SK-N-SH (cell line): ENCODE measurements around the gene DCTN3. TPM values are rescaled to one million over a fixed set of nuclear protein-coding genes. Genes with fewer than 3 reads are reported as not detected.

Experiments
- CTCF ChIA-PET: fragments of 300-600, 350-600 bp; formaldehyde crosslinking; extraction: SDS; loops from one replicate; lab custom pipeline; 2021; lab: Yijun Ruan, JAX
- POLR2A ChIA-PET: fragments of 350-600 bp; sonication (Branson Sonifier 250); formaldehyde crosslinking; extraction: SDS; loops from one replicate; lab custom pipeline; 2020; ENCODE audit warnings: antibody characterized with exemption, inconsistent platforms; lab: Yijun Ruan, JAX
- DNase-seq: peaks from one replicate; pipeline ENCODE4 v3.0.0; 2012
- H2AFZ ChIP-seq: fragments of 200-600 bp; sonication (generic); 2 replicates; pipeline ENCODE4 v1.8.1; 2016; ENCODE audit warnings: antibody characterized with exemption, mild to moderate bottlenecking, low read depth
- H3F3A ChIP-seq: fragments of 200-600 bp; sonication (generic); replicated peaks from 2 replicates; pipeline ENCODE3; 2016; ENCODE audit warnings: antibody characterized with exemption, mild to moderate bottlenecking; ENCODE audit not compliant: insufficient read depth
- H3K27ac ChIP-seq, 2 experiments: fragments of 200-500 bp in 1 of 2; fragments of 200-600 bp in 1 of 2; sonication (Bioruptor generic) in 1 of 2; sonication (generic), shearing (Covaris generic) in 1 of 2; 2 replicates each; pipeline versions ENCODE4 v1.5.1 to v1.6.1; 2014 to 2016; ENCODE audit warnings: low read depth in 2 of 2, inconsistent platforms in 1 of 2, low read length in 1 of 2, mild to moderate bottlenecking in 1 of 2, mixed read lengths in 1 of 2
- H3K27me3 ChIP-seq: fragments of 200-600 bp; sonication (generic), shearing (Covaris generic); 2 replicates; pipeline ENCODE4 v1.6.1; 2016; ENCODE audit warnings: mixed run types; ENCODE audit not compliant: insufficient read depth
- H3K36me3 ChIP-seq, 2 experiments: fragments of 200-500 bp in 1 of 2; fragments of 200-600 bp in 1 of 2; sonication (Bioruptor generic) in 1 of 2; sonication (generic) in 1 of 2; replicated peaks in 1 of 2; 2 replicates each; pipeline versions ENCODE3 to v1.5.1; 2014 to 2016; ENCODE audit warnings: low read length in 1 of 2, mild to moderate bottlenecking in 1 of 2; ENCODE audit not compliant: insufficient read depth in 2 of 2, control insufficient read depth in 1 of 2
- H3K4me1 ChIP-seq, 2 experiments: fragments of 200-500 bp in 1 of 2; fragments of 200-600 bp in 1 of 2; sonication (Bioruptor generic) in 1 of 2; sonication (generic), shearing (Covaris generic) in 1 of 2; 2 replicates each; pipeline versions ENCODE4 v1.5.1 to v1.6.1; 2014 to 2016; ENCODE audit warnings: low read depth in 1 of 2, low read length in 1 of 2, mixed run types in 1 of 2; ENCODE audit not compliant: insufficient read depth in 2 of 2, control insufficient read depth in 1 of 2
- H3K4me2 ChIP-seq: fragments of 200-600 bp; sonication (generic), shearing (Covaris generic); 2 replicates; pipeline ENCODE4 v1.6.1; 2017; ENCODE audit warnings: mixed run types
- H3K4me3 ChIP-seq, 2 experiments: fragments of 200-500 bp in 1 of 2; fragments of 200-600 bp in 1 of 2; sonication (Bioruptor generic) in 1 of 2; sonication (generic), shearing (Covaris generic) in 1 of 2; 2 replicates each; pipeline versions ENCODE4 v1.5.1 to v1.8.1; 2014 to 2016; ENCODE audit warnings: low read depth in 2 of 2, inconsistent platforms in 1 of 2, low read length in 1 of 2, mild to moderate bottlenecking in 1 of 2, mixed read lengths in 1 of 2, moderate library complexity in 1 of 2
- H3K79me2 ChIP-seq: fragments of 200-600 bp; sonication (generic); 2 replicates; pipeline ENCODE4 v1.8.1; 2017; ENCODE audit warnings: mild to moderate bottlenecking; ENCODE audit not compliant: insufficient read depth
- H3K9ac ChIP-seq: fragments of 200-600 bp; sonication (generic); 2 replicates; pipeline ENCODE4 v1.6.1; 2017; ENCODE audit warnings: mixed run types
- H3K9me2 ChIP-seq: fragments of 200-600 bp; sonication (generic); 2 replicates; pipeline ENCODE4 v1.6.1; 2017; ENCODE audit warnings: mixed run types
- H3K9me3 ChIP-seq: fragments of 200-600 bp; sonication (generic); 2 replicates; pipeline ENCODE4 v1.6.1; 2017; ENCODE audit warnings: mixed run types, mild to moderate bottlenecking, moderate library complexity
- H4K20me1 ChIP-seq: fragments of 200-600 bp; sonication (generic); 2 replicates; pipeline ENCODE4 v1.6.1; 2017; ENCODE audit warnings: mild to moderate bottlenecking, mixed run types; ENCODE audit not compliant: insufficient read depth
- ELF1 ChIP-seq: IDR thresholded peaks from 2 replicates; pipeline ENCODE4 v1.4.0; 2012
- FOXJ3 ChIP-seq: sonication (generic); formaldehyde crosslinking; IDR thresholded peaks from 2 replicates; pipeline ENCODE4 v1.5.1; 2020; ENCODE audit warnings: mild to moderate bottlenecking, missing genetic modification reagents
- NFIC ChIP-seq: IDR thresholded peaks from 2 replicates; pipeline ENCODE4 v1.4.0; 2012; ENCODE audit warnings: borderline replicate concordance
- RXRA ChIP-seq: IDR thresholded peaks from 2 replicates; pipeline ENCODE4 v1.4.0; 2012; ENCODE audit warnings: low read depth, mild to moderate bottlenecking, borderline replicate concordance
- SIN3A ChIP-seq: IDR thresholded peaks from 2 replicates; pipeline ENCODE4 v1.6.1; 2012; ENCODE audit warnings: low read depth, mild to moderate bottlenecking, low read length, moderate library complexity, borderline replicate concordance
- TAF1 ChIP-seq: IDR thresholded peaks from 2 replicates; pipeline ENCODE4 v1.6.1; 2012; ENCODE audit warnings: low read depth, mild to moderate bottlenecking, low read length, moderate library complexity, borderline replicate concordance
- TCF12 ChIP-seq: IDR thresholded peaks from 2 replicates; pipeline ENCODE4 v1.4.0; 2012
- WGBS: methylation state at CpG from one replicate; pipeline ENCODE4 v1.1.6; 2017; ENCODE audit warnings: low lambda C conversion rate; 5-methylcytosine and 5-hydroxymethylcytosine counted together
- polyA plus RNA-seq, 3 experiments: library from polyadenylated mRNA; depleted of rRNA; stranded (reverse); fragments of >200 nt; gene quantifications; 2 replicates each; pipeline ENCODE4 v1.2.3, GENCODE V29; 2012
- TF ChIP-seq, protein P1 (sequence below): IDR thresholded peaks from 2 replicates; pipeline ENCODE4 v1.4.0; 2012; ENCODE audit warnings: low read depth, borderline replicate concordance
- TF ChIP-seq, protein P2 (sequence below): fragments of 200-600 bp; sonication (generic); IDR thresholded peaks from 2 replicates; pipeline ENCODE4 v1.6.1; 2017; ENCODE audit warnings: antibody characterized with exemption, mild to moderate bottlenecking, moderate library complexity
- TF ChIP-seq, protein P3 (sequence below): IDR thresholded peaks from 2 replicates; pipeline ENCODE4 v1.6.1; 2012; ENCODE audit warnings: mild to moderate bottlenecking, low read depth, low read length, moderate library complexity
- TF ChIP-seq, protein P4 (sequence below): fragments of 150-350 bp; IDR thresholded peaks from 2 replicates; pipeline ENCODE4 v1.6.1; 2016; ENCODE audit warnings: mild to moderate bottlenecking, low read depth, low read length

Gene DCTN3
- polyA plus RNA-seq, 1 of the 3 experiments (the other 2 are of a cell fraction), result 300 TPM

DNA sequence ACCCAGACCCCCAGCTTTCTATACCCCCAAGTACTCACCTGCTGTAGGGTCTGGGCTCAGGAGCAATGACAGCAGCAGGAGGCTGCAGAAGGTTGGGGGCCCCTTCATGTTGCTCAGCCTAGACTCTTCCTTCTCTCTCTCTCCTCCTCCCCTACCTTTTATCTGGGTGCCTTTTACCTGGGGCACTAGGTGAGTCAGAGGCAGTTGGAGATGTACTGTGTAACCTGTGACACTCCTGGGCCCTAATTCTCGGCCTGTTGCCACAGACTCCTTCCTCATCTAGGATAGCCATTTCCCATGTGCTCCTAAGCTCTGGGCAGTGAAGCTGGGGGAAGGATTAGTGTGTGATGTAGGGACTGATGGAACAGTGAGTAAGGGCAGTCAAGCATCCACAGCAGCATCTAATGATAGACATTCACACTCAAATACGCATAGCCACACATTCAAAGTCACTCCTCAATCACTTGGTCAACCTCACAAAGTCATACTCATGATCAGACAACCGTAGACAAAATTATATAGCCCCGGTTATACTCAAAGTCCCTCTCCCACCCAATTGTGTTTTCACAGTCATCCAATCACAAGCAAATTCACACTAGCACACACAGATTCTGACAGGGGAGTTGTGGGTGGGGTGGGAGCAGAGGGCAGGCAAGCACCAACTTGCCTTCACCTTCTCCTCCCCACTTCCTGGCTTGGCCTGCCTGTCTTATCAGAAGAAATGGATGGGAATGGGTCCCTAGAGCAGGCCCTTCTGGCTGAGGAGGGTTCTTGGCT, 42.4 kb upstream of the DCTN3 start, which contains the start of gene CCL27:
Gene CCL27, minus strand, starts transcription at position 132 of the 777 bp plus-strand sequence. Its CDS starts 24 bp downstream, at position 108.
- no peaks in the 10 kb centered on the region for H4K20me1 ChIP-seq
- POLR2A ChIA-PET, result no interaction called here
- no peak within 1 kb of the TSS for H2AFZ ChIP-seq
- no peak within 1 kb of the TSS for H3K9ac ChIP-seq
- H3K4me1 ChIP-seq, result peaks cover 8 to 12% of the 10 kb centered on the region in 2 experiments; a peak in 3 of 4 replicates
- DNase-seq, result no peak
- H3K9me3 ChIP-seq, result no peaks in the 10 kb centered on the region
- no peak within 1 kb of the TSS for H3K27ac ChIP-seq
- no peaks in the 10 kb centered on the region for H3K27me3 ChIP-seq
- peaks cover 17% of the 10 kb centered on the region; the same call in 1 of the 2 replicates for H3K79me2 ChIP-seq
- no peak within 1 kb of the TSS for H3K4me2 ChIP-seq
- TF ChIP-seq TAF1 (no peak), RXRA (no peak), TCF12 (no peak), FOXJ3 (CRISPR knock-in tag) (no peak), SIN3A (no peak)
- TF ChIP-seq, protein P1, sequence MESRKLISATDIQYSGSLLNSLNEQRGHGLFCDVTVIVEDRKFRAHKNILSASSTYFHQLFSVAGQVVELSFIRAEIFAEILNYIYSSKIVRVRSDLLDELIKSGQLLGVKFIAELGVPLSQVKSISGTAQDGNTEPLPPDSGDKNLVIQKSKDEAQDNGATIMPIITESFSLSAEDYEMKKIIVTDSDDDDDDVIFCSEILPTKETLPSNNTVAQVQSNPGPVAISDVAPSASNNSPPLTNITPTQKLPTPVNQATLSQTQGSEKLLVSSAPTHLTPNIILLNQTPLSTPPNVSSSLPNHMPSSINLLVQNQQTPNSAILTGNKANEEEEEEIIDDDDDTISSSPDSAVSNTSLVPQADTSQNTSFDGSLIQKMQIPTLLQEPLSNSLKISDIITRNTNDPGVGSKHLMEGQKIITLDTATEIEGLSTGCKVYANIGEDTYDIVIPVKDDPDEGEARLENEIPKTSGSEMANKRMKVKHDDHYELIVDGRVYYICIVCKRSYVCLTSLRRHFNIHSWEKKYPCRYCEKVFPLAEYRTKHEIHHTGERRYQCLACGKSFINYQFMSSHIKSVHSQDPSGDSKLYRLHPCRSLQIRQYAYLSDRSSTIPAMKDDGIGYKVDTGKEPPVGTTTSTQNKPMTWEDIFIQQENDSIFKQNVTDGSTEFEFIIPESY, result no peak
- TF ChIP-seq, protein P2, sequence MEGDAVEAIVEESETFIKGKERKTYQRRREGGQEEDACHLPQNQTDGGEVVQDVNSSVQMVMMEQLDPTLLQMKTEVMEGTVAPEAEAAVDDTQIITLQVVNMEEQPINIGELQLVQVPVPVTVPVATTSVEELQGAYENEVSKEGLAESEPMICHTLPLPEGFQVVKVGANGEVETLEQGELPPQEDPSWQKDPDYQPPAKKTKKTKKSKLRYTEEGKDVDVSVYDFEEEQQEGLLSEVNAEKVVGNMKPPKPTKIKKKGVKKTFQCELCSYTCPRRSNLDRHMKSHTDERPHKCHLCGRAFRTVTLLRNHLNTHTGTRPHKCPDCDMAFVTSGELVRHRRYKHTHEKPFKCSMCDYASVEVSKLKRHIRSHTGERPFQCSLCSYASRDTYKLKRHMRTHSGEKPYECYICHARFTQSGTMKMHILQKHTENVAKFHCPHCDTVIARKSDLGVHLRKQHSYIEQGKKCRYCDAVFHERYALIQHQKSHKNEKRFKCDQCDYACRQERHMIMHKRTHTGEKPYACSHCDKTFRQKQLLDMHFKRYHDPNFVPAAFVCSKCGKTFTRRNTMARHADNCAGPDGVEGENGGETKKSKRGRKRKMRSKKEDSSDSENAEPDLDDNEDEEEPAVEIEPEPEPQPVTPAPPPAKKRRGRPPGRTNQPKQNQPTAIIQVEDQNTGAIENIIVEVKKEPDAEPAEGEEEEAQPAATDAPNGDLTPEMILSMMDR, result no peak
- H3K9me2 ChIP-seq, result no peaks in the 10 kb centered on the region
- no peaks in the 10 kb centered on the region for H3K36me3 ChIP-seq
- CTCF ChIA-PET, result interaction anchor here (0.7 to 8.1 kb wide), 7 partner anchors 16 to 48 kb away, joined by 3 to 56 read pairs (median 4); partner anchors contain the start of genes ARID3C and GALT
- no peak within 1 kb of the TSS for H3K4me3 ChIP-seq
- H3F3A ChIP-seq, result peaks cover 13% of the 10 kb centered on the region
- 79% methylated on average over 4 of the region's 4 CpGs for WGBS

DNA sequence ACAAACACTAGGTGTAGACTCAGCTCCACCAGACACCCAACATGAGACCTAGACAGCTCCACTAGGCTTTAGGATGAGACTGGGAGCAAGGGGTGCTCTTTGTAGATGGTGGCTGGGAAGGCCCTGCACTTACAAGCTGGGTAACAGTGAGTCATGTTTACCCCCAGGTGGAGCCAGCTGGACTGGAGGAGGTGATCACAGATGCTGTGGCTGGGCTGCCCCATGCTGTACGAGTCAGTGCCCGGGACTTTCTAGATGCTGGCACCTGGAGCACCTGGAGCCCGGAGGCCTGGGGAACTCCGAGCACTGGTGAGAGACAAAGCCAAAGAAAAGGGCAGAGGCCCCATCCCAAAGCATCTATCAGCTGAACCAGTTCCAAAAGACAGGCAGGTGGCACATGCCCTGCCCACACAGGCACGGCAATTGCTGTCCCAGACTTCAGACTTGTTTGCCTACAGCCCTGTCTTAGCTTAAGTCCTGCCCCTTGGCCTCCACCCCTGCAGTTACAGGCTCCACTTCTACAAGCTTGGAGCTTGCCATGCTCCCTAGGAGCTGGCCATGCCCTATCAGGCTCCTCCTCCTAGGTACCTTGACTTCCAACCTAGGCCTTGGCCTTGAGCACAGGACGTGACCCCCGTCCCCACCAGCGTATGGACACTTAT, 39.4 kb upstream of the DCTN3 start:
- Histone ChIP-seq H3K27ac (no peak overlapping the region), H3K4me3 (no peak overlapping the region), H3K9me3 (no peaks in the 10 kb centered on the region), H3F3A (peaks cover 7% of the 10 kb centered on the region), H3K9me2 (no peaks in the 10 kb centered on the region), H3K27me3 (no peaks in the 10 kb centered on the region), H4K20me1 (no peaks in the 10 kb centered on the region), H3K4me2 (no peak overlapping the region), H3K36me3 (no peaks in the 10 kb centered on the region), H3K4me1 (peaks cover 4 to 24% of the 10 kb centered on the region in 2 experiments; a peak in 3 of 4 replicates), H3K79me2 (no peaks in the 10 kb centered on the region), H3K9ac (no peak overlapping the region), H2AFZ (no peak overlapping the region)
- no peak for DNase-seq
- ChIA-PET CTCF (interaction anchor here (0.7 to 8.1 kb wide), 4 partner anchors 16 to 56 kb away, joined by 3 to 56 read pairs (median 5); no protein-coding TSS in a partner anchor), POLR2A (no interaction called here)
- 100% methylated on average over 3 of the region's 8 CpGs for WGBS
- TF ChIP-seq, protein P3, sequence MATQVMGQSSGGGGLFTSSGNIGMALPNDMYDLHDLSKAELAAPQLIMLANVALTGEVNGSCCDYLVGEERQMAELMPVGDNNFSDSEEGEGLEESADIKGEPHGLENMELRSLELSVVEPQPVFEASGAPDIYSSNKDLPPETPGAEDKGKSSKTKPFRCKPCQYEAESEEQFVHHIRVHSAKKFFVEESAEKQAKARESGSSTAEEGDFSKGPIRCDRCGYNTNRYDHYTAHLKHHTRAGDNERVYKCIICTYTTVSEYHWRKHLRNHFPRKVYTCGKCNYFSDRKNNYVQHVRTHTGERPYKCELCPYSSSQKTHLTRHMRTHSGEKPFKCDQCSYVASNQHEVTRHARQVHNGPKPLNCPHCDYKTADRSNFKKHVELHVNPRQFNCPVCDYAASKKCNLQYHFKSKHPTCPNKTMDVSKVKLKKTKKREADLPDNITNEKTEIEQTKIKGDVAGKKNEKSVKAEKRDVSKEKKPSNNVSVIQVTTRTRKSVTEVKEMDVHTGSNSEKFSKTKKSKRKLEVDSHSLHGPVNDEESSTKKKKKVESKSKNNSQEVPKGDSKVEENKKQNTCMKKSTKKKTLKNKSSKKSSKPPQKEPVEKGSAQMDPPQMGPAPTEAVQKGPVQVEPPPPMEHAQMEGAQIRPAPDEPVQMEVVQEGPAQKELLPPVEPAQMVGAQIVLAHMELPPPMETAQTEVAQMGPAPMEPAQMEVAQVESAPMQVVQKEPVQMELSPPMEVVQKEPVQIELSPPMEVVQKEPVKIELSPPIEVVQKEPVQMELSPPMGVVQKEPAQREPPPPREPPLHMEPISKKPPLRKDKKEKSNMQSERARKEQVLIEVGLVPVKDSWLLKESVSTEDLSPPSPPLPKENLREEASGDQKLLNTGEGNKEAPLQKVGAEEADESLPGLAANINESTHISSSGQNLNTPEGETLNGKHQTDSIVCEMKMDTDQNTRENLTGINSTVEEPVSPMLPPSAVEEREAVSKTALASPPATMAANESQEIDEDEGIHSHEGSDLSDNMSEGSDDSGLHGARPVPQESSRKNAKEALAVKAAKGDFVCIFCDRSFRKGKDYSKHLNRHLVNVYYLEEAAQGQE, result no peak
- no peak for TF ChIP-seq NFIC
- no peak for TF ChIP-seq ELF1
- TF ChIP-seq, protein P4, sequence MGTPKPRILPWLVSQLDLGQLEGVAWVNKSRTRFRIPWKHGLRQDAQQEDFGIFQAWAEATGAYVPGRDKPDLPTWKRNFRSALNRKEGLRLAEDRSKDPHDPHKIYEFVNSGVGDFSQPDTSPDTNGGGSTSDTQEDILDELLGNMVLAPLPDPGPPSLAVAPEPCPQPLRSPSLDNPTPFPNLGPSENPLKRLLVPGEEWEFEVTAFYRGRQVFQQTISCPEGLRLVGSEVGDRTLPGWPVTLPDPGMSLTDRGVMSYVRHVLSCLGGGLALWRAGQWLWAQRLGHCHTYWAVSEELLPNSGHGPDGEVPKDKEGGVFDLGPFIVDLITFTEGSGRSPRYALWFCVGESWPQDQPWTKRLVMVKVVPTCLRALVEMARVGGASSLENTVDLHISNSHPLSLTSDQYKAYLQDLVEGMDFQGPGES, result no peak
